Activated T-cell treated with anti-CD3 and anti-CD28 coated beads, Interleukin-2, amount 50 U/mL, for 4 hours (primary cell): ENCODE data around the gene ZCCHC7. TPM values are rescaled to one million over a fixed set of nuclear protein-coding genes. Genes with fewer than 3 reads are reported as not detected.
A peak's percentile ranks its signal among the peaks of the same experiment; 100 is the strongest.
"Not testable (repeated sequence)": the region's sequence is repeated elsewhere in the genome, so short reads cannot be mapped to it uniquely, and the experiment has no call there.

Experiments
- ATAC-seq, 2 donors: fragments of 200-7000 bp; cut with Tn5 transposase; one replicate each; pipeline ENCODE4 v1.10.0; 2021
- DNase-seq: peaks from one replicate; pipeline ENCODE4 v3.0.0-alpha.2; 2020
- H3K27me3 Mint-ChIP-seq: one replicate; pipeline ENCODE4 v1.8.0; 2021; ENCODE audit warnings: low read depth, mixed read lengths
- H3K36me3 Mint-ChIP-seq: one replicate; pipeline ENCODE4 v1.8.0; 2022; ENCODE audit warnings: mixed read lengths; ENCODE audit not compliant: insufficient read depth
- H3K4me1 Mint-ChIP-seq: one replicate; pipeline ENCODE4 v1.8.0; 2021; ENCODE audit warnings: low read depth, mixed read lengths
- H3K4me3 Mint-ChIP-seq: one replicate; pipeline ENCODE4 v1.8.0; 2021; ENCODE audit warnings: mild to moderate bottlenecking, moderate library complexity, mixed read lengths
- H3K9me3 Mint-ChIP-seq: one replicate; pipeline ENCODE4 v1.8.0; 2021; ENCODE audit warnings: mixed read lengths
- total RNA-seq, 3 donors: library from RNA; stranded (reverse); gene quantifications; one replicate each; pipeline ENCODE4 v1.2.1, GENCODE V29; 2021

The ZCCHC7 gene
- total RNA-seq, 3 donors from 2014 or later: 23.6 to 25.6 (median 24.8) TPM

- ATAC-seq: no peak
- H3K4me1 Mint-ChIP-seq: peaks cover 57% of the 10 kb centered on the region
- H3K27me3 Mint-ChIP-seq: no peaks in the 10 kb centered on the region
- H3K4me3 Mint-ChIP-seq: no peak overlapping the region
- H3K9me3 Mint-ChIP-seq: peaks cover 7% of the 10 kb centered on the region
- peaks cover 35% of the 10 kb centered on the region for H3K36me3 Mint-ChIP-seq
- no peak for DNase-seq
These were observed 78.5 kb downstream of the ZCCHC7 start for GRCh38 chr9:37198831-37199230.

GRCh38 chr9:37200433-37201005, 80.1 kb downstream of the ZCCHC7 start:
- H3K4me1 Mint-ChIP-seq: peaks cover 55% of the 10 kb centered on the region
- no peaks in the 10 kb centered on the region for H3K27me3 Mint-ChIP-seq
- no peak for DNase-seq
- peaks cover 7% of the 10 kb centered on the region for H3K9me3 Mint-ChIP-seq
- ATAC-seq: peak; percentile 52 to 60
- peak overlapping the region; percentile 48 for H3K4me3 Mint-ChIP-seq
- peaks cover 39% of the 10 kb centered on the region for H3K36me3 Mint-ChIP-seq

- peaks cover 7% of the 10 kb centered on the region for H3K9me3 Mint-ChIP-seq
- no peaks in the 10 kb centered on the region for H3K27me3 Mint-ChIP-seq
- DNase-seq (no peak), ATAC-seq (no peak)
- peaks cover 49% of the 10 kb centered on the region for H3K4me1 Mint-ChIP-seq
- H3K36me3 Mint-ChIP-seq: peaks cover 37% of the 10 kb centered on the region
- H3K4me3 Mint-ChIP-seq: no peak overlapping the region
These were observed 81.2 kb downstream of the ZCCHC7 start for GRCh38 chr9:37201581-37201980.

DNA sequence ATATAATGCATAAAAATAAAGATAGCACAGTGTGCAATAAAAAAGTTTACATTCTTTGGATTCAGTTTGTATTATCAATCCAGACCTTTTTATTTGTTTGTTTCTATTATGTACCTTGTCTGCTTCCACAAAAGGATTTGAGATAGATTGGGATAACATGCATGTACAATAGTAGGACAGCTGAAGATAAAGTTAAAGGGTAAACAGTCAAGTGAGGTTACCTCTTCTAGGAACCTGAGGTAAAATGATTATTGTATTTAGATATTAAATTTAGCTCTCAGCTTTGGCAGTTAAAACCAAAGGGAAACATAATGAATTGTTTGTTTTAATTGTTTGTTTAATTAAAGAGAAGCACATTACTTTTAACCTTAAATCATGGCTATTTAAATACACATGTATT, 81.7 kb downstream of the ZCCHC7 start:
- ATAC-seq: no peak
- H3K4me3 Mint-ChIP-seq: no peak overlapping the region

GRCh38 chr9:37203456-37203855, 83.1 kb downstream of the ZCCHC7 start:
- H3K4me3 Mint-ChIP-seq, ATAC-seq, DNase-seq: not testable (repeated sequence)

More for the DNA sequence above, 81.7 kb downstream of the ZCCHC7 start:
- Mint-ChIP-seq H3K4me1 (peaks cover 49% of the 10 kb centered on the region), H3K36me3 (peaks cover 40% of the 10 kb centered on the region), H3K27me3 (no peaks in the 10 kb centered on the region), H3K9me3 (peaks cover 7% of the 10 kb centered on the region)
- no peak for DNase-seq

DNA sequence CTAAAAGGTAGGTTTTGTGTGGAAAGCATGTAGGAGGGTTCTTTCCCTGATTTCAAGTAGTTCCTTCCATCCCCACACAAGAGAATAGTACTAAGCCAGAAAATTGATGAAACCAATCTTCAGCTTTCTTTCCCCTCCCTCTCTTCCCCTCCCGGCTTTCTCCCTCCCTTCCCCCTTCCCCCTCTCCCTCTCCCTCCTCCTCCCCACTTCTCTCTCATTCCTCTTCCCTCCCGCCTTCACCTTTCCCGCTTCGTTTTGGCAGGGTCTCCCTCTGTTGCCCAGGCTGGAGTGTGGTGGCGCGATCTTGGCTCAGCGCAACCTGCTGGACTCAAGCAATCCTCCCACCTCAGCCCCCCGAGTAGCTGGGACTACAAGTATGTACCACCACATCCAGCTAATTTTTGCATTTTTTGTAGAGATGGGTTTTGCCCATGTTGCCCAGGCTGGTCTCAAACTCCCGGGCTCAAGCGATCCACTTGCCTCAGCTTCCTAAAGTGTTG, 85.8 kb downstream of the ZCCHC7 start:
- Mint-ChIP-seq H3K9me3 (peaks cover 7% of the 10 kb centered on the region), H3K4me3 (no peak overlapping the region), H3K27me3 (no peaks in the 10 kb centered on the region), H3K4me1 (peaks cover 34% of the 10 kb centered on the region), H3K36me3 (peaks cover 47% of the 10 kb centered on the region)
- ATAC-seq: no peak
- no peak for DNase-seq

More at GRCh38 chr9:37203456-37203855, 83.1 kb downstream of the ZCCHC7 start:
- not testable (repeated sequence) for H3K9me3 Mint-ChIP-seq, H3K27me3 Mint-ChIP-seq
- H3K4me1 Mint-ChIP-seq: peaks cover 38% of the 10 kb centered on the region
- H3K36me3 Mint-ChIP-seq: peaks cover 49% of the 10 kb centered on the region

GRCh38 chr9:37209431-37210386, 89.3 kb downstream of the ZCCHC7 start:
- peaks cover 35% of the 10 kb centered on the region for H3K4me1 Mint-ChIP-seq
- H3K4me3 Mint-ChIP-seq: no peak overlapping the region
- peaks cover 27% of the 10 kb centered on the region for H3K36me3 Mint-ChIP-seq
- no peak for ATAC-seq
- H3K27me3 Mint-ChIP-seq: no peaks in the 10 kb centered on the region
- no peak for DNase-seq
- H3K9me3 Mint-ChIP-seq: no peaks in the 10 kb centered on the region

DNA sequence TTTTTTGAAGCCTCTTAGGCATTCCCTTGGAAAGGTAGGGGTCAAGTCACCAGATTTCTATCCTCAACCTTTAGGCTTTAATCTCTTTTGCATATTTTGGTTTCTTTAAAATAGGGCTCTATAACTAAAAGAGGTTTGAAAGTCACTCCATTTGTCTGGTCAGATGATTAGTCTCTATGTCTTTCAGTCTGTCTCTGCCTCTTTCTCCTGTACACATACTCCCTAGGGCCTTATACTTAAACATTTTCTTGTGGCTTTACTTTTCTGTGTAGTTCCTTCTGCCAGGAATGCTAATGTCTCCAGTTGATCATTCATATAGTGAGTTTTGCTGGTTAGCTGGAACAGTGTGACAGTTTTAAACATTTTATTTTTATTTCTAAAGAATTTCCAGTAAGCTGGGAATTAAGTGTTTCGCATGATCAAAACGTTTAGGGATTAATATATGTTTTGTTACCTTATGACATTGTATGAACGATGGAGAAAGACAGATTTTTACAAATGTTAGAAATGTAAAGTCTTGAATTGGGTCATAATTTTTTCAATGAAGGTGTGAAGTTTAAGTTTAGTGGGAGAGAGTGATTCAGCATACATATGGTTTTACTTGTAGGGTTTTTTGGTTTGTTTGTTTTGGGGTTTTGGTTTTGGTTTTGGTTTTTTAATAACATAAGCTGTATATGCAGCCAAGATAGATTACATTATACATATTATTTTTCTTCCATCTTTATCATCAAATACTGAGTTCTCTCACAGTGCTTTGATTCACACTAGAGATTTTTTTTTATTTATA, 90.6 kb downstream of the ZCCHC7 start:
- Mint-ChIP-seq H3K4me1 (peaks cover 40% of the 10 kb centered on the region), H3K36me3 (peaks cover 28% of the 10 kb centered on the region), H3K9me3 (no peaks in the 10 kb centered on the region), H3K27me3 (no peaks in the 10 kb centered on the region), H3K4me3 (no peak overlapping the region)
- ATAC-seq: peak; percentile 77 to 84
- no peak for DNase-seq

GRCh38 chr9:37212435-37212834, 92.1 kb downstream of the ZCCHC7 start:
- Mint-ChIP-seq H3K36me3 (peaks cover 25% of the 10 kb centered on the region), H3K9me3 (no peaks in the 10 kb centered on the region), H3K27me3 (no peaks in the 10 kb centered on the region), H3K4me3 (no peak overlapping the region), H3K4me1 (peaks cover 37% of the 10 kb centered on the region)
- ATAC-seq (no peak), DNase-seq (no peak)

DNA sequence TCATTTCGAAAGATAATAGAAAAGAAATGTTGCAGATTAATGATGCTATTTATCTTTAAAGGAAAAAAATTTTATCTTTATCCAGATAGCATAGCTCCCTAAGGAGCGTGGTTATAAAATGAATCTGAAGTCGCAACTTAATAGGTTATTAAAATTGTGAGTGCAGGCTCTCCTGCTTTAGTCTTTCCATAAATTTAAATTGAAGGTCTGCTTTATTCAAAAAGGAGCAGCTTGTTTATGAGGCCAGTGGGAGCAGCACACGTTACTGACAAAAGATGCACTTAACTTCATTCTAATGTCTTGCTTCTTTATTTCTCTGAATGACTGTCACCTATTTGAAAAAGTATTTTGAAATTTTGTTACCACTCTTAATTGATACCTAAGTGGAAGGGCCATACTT, 95.0 kb downstream of the ZCCHC7 start:
- Mint-ChIP-seq H3K4me3 (no peak overlapping the region), H3K27me3 (no peaks in the 10 kb centered on the region), H3K4me1 (peaks cover 27% of the 10 kb centered on the region), H3K9me3 (no peaks in the 10 kb centered on the region), H3K36me3 (peaks cover 11% of the 10 kb centered on the region)
- no peak for ATAC-seq
- DNase-seq: no peak

- peaks cover 26% of the 10 kb centered on the region for H3K4me1 Mint-ChIP-seq
- H3K9me3 Mint-ChIP-seq: no peaks in the 10 kb centered on the region
- ATAC-seq (no peak), DNase-seq (no peak)
- no peak overlapping the region for H3K4me3 Mint-ChIP-seq
- peaks cover 14% of the 10 kb centered on the region for H3K36me3 Mint-ChIP-seq
- no peaks in the 10 kb centered on the region for H3K27me3 Mint-ChIP-seq
These were observed 95.5 kb downstream of the ZCCHC7 start for GRCh38 chr9:37215830-37216229.

- no peaks in the 10 kb centered on the region for H3K9me3 Mint-ChIP-seq
- peaks cover 14% of the 10 kb centered on the region for H3K36me3 Mint-ChIP-seq
- ATAC-seq (no peak), DNase-seq (no peak)
- H3K4me3 Mint-ChIP-seq: no peak overlapping the region
- H3K27me3 Mint-ChIP-seq: no peaks in the 10 kb centered on the region
- H3K4me1 Mint-ChIP-seq: peaks cover 32% of the 10 kb centered on the region
These were observed 96.8 kb downstream of the ZCCHC7 start for GRCh38 chr9:37217161-37217560.

- Mint-ChIP-seq H3K4me3 (no peak overlapping the region), H3K36me3 (peaks cover 15% of the 10 kb centered on the region), H3K27me3 (no peaks in the 10 kb centered on the region), H3K9me3 (no peaks in the 10 kb centered on the region), H3K4me1 (peaks cover 25% of the 10 kb centered on the region)
- no peak for DNase-seq
- ATAC-seq: no peak
These were observed 98.5 kb downstream of the ZCCHC7 start for GRCh38 chr9:37218800-37219425.

DNA sequence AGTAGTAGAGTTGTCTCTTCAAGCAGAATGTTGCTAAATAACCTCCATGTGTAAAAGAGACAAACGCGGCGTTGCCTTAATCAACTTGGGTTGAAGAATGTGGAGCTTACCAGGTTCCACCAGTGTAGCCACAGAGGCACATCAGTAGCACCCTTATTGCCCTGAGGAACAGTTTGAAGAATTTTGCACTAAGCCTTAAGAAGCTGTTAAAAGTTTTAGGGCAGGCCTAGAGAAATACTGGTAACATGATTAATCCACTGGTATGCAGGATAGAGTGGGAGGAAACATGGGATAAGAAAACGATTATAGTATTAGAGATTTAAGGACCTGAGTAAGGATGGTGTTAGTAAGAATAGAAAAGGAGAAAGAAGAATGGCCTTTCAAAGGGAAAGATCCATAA, 100.6 kb downstream of the ZCCHC7 start:
- ATAC-seq (no peak), DNase-seq (no peak)
- no peaks in the 10 kb centered on the region for H3K27me3 Mint-ChIP-seq
- peaks cover 20% of the 10 kb centered on the region for H3K4me1 Mint-ChIP-seq
- H3K4me3 Mint-ChIP-seq: no peak overlapping the region
- H3K36me3 Mint-ChIP-seq: peaks cover 11% of the 10 kb centered on the region
- no peaks in the 10 kb centered on the region for H3K9me3 Mint-ChIP-seq
